HUES48 (cell line): ENCODE data around the gene CARTPT.

ENCODE experiments used
- H3K27ac ChIP-seq: one replicate; pipeline ENCODE4 v1.7.0; 2013; ENCODE audit warnings: low read depth, low read length, inconsistent platforms
- H3K27me3 ChIP-seq: 2 replicates; pipeline ENCODE4 v1.6.1; 2013; ENCODE audit warnings: mild to moderate bottlenecking, low read length; ENCODE audit not compliant: control insufficient read depth, insufficient read depth
- H3K36me3 ChIP-seq: 2 replicates; pipeline ENCODE4 v1.6.1; 2013; ENCODE audit warnings: low read length; ENCODE audit not compliant: control insufficient read depth, insufficient read depth
- H3K4me1 ChIP-seq: 2 replicates; pipeline ENCODE4 v1.6.1; 2013; ENCODE audit warnings: mild to moderate bottlenecking, low read length; ENCODE audit not compliant: control insufficient read depth, insufficient read depth
- H3K4me3 ChIP-seq: 2 replicates; pipeline ENCODE4 v1.5.1; 2013; ENCODE audit warnings: mild to moderate bottlenecking, low read depth, low read length
- H3K9ac ChIP-seq: 2 replicates; pipeline ENCODE4 v1.6.1; 2013; ENCODE audit warnings: mild to moderate bottlenecking, low read depth, low read length, moderate library complexity
- H3K9me3 ChIP-seq: 2 replicates; pipeline ENCODE4 v1.6.1; 2013; ENCODE audit warnings: low read length; ENCODE audit not compliant: control insufficient read depth, insufficient read depth

The CARTPT gene

GRCh38 chr5:71737931-71738539 lies 19.0 kb downstream of the CARTPT start:
- H3K27me3 ChIP-seq = no peaks in the 10 kb centered on the region

GRCh38 chr5:71738662-71739361 lies 19.7 kb downstream of the CARTPT start:
- H3K27me3 ChIP-seq = no peaks in the 10 kb centered on the region
- H3K4me1 ChIP-seq = no peaks in the 10 kb centered on the region
- no peak overlapping the region for H3K9ac ChIP-seq
- H3K27ac ChIP-seq = no peak overlapping the region
- H3K36me3 ChIP-seq = no peaks in the 10 kb centered on the region
- no peak overlapping the region for H3K4me3 ChIP-seq
- no peaks in the 10 kb centered on the region for H3K9me3 ChIP-seq

More at GRCh38 chr5:71737931-71738539, 19.0 kb downstream of the CARTPT start:
- Histone ChIP-seq H3K4me1 (no peaks in the 10 kb centered on the region), H3K36me3 (no peaks in the 10 kb centered on the region), H3K27ac (no peak overlapping the region), H3K9me3 (no peaks in the 10 kb centered on the region), H3K9ac (no peak overlapping the region), H3K4me3 (no peak overlapping the region)

GRCh38 chr5:71740015-71740753 lies 21.1 kb downstream of the CARTPT start:
- H3K4me1 ChIP-seq = no peaks in the 10 kb centered on the region
- no peaks in the 10 kb centered on the region for H3K27me3 ChIP-seq

GRCh38 chr5:71743155-71743554 lies 24.1 kb downstream of the CARTPT start:
- Histone ChIP-seq H3K4me1 (no peaks in the 10 kb centered on the region), H3K27me3 (no peaks in the 10 kb centered on the region), H3K9me3 (no peaks in the 10 kb centered on the region), H3K4me3 (no peak overlapping the region), H3K36me3 (no peaks in the 10 kb centered on the region), H3K9ac (no peak overlapping the region), H3K27ac (no peak overlapping the region)

More at GRCh38 chr5:71740015-71740753, 21.1 kb downstream of the CARTPT start:
- Histone ChIP-seq H3K9ac (no peak overlapping the region), H3K9me3 (no peaks in the 10 kb centered on the region), H3K4me3 (no peak overlapping the region), H3K27ac (no peak overlapping the region), H3K36me3 (no peaks in the 10 kb centered on the region)

- Histone ChIP-seq H3K27me3 (no peaks in the 10 kb centered on the region), H3K4me1 (no peaks in the 10 kb centered on the region), H3K9me3 (no peaks in the 10 kb centered on the region), H3K36me3 (no peaks in the 10 kb centered on the region), H3K9ac (no peak overlapping the region), H3K27ac (no peak overlapping the region), H3K4me3 (no peak overlapping the region)
Observed at GRCh38 chr5:71744009-71744790, 25.1 kb downstream of the CARTPT start.

- Histone ChIP-seq H3K27ac (no peak overlapping the region), H3K9me3 (no peaks in the 10 kb centered on the region)
Observed at GRCh38 chr5:71747182-71747581, 28.1 kb downstream of the CARTPT start.

GRCh38 chr5:71748360-71748759 lies 29.3 kb downstream of the CARTPT start:
- Histone ChIP-seq H3K36me3 (no peaks in the 10 kb centered on the region), H3K27ac (no peak overlapping the region), H3K4me3 (no peak overlapping the region), H3K9ac (no peak overlapping the region), H3K27me3 (no peaks in the 10 kb centered on the region), H3K4me1 (no peaks in the 10 kb centered on the region), H3K9me3 (no peaks in the 10 kb centered on the region)

More at GRCh38 chr5:71747182-71747581, 28.1 kb downstream of the CARTPT start:
- Histone ChIP-seq H3K9ac (no peak overlapping the region), H3K4me1 (no peaks in the 10 kb centered on the region), H3K27me3 (no peaks in the 10 kb centered on the region), H3K36me3 (no peaks in the 10 kb centered on the region), H3K4me3 (no peak overlapping the region)

GRCh38 chr5:71751422-71751821 lies 32.3 kb downstream of the CARTPT start:
- H3K4me3 ChIP-seq = no peak overlapping the region
- H3K9ac ChIP-seq = no peak overlapping the region
- no peaks in the 10 kb centered on the region for H3K36me3 ChIP-seq
- H3K4me1 ChIP-seq = no peaks in the 10 kb centered on the region
- H3K27ac ChIP-seq = no peak overlapping the region
- H3K9me3 ChIP-seq = no peaks in the 10 kb centered on the region
- H3K27me3 ChIP-seq = no peaks in the 10 kb centered on the region

- H3K9me3 ChIP-seq = no peaks in the 10 kb centered on the region
- H3K27me3 ChIP-seq = no peaks in the 10 kb centered on the region
- H3K27ac ChIP-seq = no peak overlapping the region
- H3K4me1 ChIP-seq = no peaks in the 10 kb centered on the region
- no peaks in the 10 kb centered on the region for H3K36me3 ChIP-seq
- H3K9ac ChIP-seq = no peak overlapping the region
- H3K4me3 ChIP-seq = no peak overlapping the region
Observed at GRCh38 chr5:71752441-71753190, 33.5 kb downstream of the CARTPT start.
